Panc1 (cell line): ENCODE measurements around the gene PRAMEF1.

Source experiments
- SIN3A ChIP-seq: IDR thresholded peaks from 2 replicates; pipeline ENCODE4 v1.6.1; 2012; ENCODE audit warnings: low read depth, mild to moderate bottlenecking, low read length, moderate library complexity, borderline replicate concordance; ENCODE audit not compliant: insufficient read depth
- TF ChIP-seq, protein P1 (sequence below): fragments of 450-650 bp; IDR thresholded peaks from 2 replicates; pipeline ENCODE4 v1.5.1; 2017; ENCODE audit warnings: mild to moderate bottlenecking
- TF ChIP-seq, protein P2 (sequence below), 2 experiments: IDR thresholded peaks; 2 replicates each; pipeline ENCODE4 v1.6.1; 2011 to 2012; ENCODE audit warnings: low read depth in 2 of 2, control low read depth in 1 of 2, low read length in 1 of 2, mild to moderate bottlenecking in 1 of 2, moderate library complexity in 1 of 2; ENCODE audit not compliant: insufficient read depth in 1 of 2

- TF ChIP-seq, protein P1, sequence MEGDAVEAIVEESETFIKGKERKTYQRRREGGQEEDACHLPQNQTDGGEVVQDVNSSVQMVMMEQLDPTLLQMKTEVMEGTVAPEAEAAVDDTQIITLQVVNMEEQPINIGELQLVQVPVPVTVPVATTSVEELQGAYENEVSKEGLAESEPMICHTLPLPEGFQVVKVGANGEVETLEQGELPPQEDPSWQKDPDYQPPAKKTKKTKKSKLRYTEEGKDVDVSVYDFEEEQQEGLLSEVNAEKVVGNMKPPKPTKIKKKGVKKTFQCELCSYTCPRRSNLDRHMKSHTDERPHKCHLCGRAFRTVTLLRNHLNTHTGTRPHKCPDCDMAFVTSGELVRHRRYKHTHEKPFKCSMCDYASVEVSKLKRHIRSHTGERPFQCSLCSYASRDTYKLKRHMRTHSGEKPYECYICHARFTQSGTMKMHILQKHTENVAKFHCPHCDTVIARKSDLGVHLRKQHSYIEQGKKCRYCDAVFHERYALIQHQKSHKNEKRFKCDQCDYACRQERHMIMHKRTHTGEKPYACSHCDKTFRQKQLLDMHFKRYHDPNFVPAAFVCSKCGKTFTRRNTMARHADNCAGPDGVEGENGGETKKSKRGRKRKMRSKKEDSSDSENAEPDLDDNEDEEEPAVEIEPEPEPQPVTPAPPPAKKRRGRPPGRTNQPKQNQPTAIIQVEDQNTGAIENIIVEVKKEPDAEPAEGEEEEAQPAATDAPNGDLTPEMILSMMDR: no peak
- TF ChIP-seq SIN3A: no peak
- TF ChIP-seq, protein P2, sequence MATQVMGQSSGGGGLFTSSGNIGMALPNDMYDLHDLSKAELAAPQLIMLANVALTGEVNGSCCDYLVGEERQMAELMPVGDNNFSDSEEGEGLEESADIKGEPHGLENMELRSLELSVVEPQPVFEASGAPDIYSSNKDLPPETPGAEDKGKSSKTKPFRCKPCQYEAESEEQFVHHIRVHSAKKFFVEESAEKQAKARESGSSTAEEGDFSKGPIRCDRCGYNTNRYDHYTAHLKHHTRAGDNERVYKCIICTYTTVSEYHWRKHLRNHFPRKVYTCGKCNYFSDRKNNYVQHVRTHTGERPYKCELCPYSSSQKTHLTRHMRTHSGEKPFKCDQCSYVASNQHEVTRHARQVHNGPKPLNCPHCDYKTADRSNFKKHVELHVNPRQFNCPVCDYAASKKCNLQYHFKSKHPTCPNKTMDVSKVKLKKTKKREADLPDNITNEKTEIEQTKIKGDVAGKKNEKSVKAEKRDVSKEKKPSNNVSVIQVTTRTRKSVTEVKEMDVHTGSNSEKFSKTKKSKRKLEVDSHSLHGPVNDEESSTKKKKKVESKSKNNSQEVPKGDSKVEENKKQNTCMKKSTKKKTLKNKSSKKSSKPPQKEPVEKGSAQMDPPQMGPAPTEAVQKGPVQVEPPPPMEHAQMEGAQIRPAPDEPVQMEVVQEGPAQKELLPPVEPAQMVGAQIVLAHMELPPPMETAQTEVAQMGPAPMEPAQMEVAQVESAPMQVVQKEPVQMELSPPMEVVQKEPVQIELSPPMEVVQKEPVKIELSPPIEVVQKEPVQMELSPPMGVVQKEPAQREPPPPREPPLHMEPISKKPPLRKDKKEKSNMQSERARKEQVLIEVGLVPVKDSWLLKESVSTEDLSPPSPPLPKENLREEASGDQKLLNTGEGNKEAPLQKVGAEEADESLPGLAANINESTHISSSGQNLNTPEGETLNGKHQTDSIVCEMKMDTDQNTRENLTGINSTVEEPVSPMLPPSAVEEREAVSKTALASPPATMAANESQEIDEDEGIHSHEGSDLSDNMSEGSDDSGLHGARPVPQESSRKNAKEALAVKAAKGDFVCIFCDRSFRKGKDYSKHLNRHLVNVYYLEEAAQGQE (IDR thresholded peaks at IDR 0.05; ENCODE audit: insufficient read depth in 1 of 2, low read depth in 2 of 2, low read length in 1 of 2): no peak
Observed at GRCh38 chr1:12757836-12758235, 33.4 kb upstream of the PRAMEF1 start.
